Stimulated activated CD8-positive, alpha-beta memory T cell treated with anti-CD3 and anti-CD28 coated beads, Interleukin-7, amount 100 ng/mL, for 1 hour (primary cell): ENCODE data around the gene SERTAD4.

Experiments
- DNase-seq, 2 donors: peaks; one replicate each; pipeline ENCODE4 v3.0.0-alpha.2; 2020; ENCODE audit warnings: low read depth in 2 of 2

SERTAD4 gene

DNA sequence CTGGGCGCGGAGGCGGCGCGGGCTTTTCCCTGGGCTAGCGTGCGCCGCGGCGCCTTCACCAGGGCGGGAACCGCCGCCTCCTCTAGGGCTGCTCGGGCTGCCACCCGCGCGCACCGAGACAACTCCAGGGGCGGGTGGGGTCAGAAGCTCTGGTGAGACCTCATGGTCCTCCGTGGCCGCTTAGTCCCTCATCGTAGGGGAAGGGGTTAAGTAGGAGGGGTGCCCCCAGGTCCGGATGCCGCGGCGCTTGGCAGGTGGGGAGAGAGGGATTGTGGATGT, 559 bp downstream of the SERTAD4 start:
- no peak for DNase-seq

DNA sequence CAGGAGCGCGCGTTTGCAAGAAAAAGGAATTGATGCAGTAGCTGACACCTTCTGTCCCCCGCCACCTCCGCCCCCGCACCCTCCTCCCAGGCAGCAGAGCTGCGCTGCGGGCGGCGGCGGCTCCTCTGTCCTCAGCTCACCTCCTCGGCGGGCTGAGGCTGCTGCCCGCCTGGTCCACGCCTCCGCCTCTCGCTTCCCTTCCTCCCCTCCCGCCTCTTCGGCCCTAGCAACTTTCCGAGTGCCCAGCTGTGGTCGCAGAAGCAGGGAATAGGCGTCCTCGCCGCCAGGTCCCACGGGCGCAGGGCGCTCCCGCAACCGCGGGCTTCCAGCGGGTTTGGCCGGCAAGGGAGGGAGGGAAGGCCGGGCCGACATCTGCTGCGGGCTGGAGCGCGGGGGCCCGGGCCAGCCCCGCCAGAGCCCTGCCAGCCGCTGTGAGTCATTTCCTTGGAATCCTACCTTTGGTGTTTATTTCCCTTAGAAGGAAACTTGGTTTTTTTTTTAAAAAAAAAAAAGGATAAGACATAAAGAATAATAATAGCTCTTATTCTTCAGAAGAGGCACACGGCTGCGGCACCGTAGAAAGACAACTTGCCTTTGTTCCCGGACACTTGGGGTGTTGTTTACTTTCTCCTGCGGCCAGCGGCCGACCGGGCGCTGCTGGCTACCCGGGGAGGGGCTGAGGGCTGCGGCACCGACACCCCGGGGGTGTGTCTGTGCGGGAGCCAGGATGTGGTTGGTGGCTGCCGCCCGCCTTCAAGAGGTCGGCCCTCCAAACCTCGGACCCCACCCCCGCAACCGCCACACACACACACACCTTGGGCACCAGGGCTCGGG, 1.1 kb downstream of the SERTAD4 start:
- no peak for DNase-seq

DNA sequence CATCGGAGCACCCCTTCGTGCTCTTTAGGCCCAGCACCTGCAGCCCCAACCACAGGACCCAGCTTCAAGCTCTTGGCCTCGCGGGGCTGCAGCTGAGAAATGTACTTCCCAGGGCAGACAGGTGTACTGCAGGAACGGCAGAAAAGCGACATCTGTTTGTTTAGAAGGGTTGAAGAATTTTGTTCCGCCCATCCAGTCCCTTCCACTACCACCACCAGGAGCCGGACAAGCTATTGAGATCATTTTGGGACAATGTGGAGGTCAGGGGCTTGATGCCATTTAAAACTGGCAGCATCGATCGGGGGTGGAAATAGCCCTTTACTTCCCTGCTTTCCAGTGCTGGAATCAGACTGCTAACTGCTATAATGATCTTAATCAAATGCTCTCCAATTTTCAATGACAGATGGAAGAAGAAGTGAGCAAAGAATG, 1.7 kb downstream of the SERTAD4 start:
- DNase-seq = no peak

DNA sequence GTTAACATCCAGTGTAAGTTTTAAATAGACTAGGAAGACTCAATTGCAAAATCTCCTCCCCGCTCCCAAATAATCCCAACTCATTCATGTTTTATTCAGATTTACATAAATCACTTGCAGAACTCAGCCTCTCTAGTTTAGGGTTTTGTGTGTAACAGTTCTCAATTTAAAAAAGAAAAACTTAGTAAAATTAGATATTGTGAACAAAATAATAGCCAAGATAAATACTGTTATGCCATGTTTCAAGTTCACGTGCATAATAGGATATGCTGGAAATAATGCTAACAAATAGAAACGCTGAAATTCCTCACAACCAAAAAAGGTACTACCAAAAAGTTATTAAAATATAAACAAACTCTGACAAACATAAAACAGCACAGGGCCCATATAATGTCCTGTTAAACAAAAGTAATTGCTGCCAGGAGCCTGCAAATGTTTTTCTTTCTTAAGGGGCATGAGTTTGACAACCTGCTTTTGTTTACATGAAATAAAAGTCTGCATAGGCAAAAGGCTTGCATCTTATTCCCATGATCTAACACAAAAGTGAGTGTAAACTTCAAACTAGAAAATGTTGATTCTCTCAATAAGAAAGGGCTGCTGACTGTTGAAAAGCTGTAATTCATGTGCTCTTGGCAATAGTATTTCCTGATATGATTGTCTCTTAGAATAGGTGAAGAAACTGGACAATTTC, 2.9 kb downstream of the SERTAD4 start:
- no peak for DNase-seq

DNA sequence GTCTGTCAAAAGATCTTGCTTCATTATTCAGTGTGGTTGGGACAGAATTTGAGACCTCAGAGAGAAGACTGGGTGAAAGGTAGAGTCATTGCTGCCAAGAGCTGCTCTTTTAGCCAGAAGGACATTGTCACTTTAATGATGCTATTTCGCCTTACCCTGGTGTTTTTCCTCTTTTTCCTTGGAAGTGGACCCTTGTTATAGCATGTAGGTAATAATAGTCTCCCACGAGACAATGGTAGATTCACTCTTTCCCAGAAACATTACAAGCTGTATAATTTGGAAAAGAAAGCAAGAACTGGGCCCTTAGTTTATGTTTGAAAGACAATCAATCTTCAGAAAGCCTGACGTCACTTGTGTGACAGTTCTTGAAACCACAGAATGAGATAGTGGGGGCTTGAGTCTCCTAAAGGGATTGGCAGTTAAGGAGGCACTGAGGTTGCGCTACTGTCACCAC, 3.8 kb downstream of the SERTAD4 start:
- DNase-seq = no peak

DNA sequence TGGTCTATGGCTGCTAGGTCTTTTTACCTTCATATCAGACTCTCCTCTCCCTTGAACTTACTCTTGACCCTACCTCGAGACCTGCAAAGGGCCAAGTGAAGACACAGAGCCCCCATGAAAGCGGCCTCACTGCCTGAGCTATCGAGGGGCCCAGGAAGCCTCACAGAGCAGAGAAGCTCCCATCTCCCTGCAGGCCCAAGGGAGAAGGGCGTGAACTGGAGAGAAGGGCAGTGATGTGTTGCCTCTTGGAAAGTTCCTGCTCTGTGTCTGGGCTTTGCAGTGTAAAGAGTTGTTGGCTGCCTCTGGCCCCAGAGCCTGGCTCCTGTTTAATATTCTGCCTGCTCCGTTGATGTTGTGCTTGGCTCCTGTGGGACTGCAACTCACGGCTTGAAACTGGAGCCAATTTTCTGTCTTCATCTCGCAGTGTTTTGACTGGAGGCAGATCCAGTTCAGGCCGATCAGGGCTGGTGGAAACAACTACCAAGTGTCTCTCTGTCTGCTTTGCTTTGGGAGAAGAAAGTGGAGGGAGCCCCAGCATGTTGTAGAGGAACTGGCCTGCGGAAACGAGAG, 4.3 kb downstream of the SERTAD4 start:
- no peak for DNase-seq

DNA sequence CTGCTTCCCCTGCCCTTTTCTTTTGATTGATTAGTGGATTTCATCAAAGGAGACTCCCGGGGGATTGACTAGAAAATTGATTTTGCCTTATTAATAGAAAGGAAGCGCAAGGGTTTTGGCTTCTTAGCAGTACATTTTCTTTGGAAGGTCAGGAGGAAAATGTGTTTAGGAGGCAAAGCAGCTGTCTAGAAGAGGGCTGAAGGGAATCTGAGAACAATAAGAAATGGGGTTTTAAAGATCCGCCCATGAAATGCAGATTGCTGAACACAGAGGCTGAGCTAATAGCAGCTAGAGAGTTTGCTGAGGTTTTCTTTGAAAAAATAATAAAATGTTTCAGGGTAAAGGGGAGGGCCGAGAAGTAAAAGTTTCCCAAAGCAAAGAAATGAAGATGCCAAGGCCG, 4.9 kb downstream of the SERTAD4 start:
- no peak for DNase-seq

DNA sequence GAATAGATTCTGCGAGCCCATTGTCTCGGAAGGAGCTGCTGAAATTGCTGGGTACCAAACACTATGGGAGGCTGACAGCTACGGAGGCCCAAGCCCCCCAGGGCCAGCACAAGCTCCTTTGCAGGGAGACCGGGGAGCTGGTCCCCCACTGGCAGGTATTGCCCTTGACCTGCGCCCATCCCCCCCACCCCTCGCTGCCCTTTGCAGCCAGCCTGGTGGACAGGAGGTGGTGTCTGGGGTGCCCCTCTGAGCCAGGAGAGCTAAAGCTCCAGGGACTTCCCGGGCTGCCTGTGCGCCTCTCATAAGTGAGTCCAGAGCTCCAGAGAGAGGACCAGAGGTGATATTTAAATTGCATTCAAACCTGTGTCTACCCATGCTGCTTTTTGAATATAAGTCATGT, 5.4 kb downstream of the SERTAD4 start:
- no peak for DNase-seq

DNA sequence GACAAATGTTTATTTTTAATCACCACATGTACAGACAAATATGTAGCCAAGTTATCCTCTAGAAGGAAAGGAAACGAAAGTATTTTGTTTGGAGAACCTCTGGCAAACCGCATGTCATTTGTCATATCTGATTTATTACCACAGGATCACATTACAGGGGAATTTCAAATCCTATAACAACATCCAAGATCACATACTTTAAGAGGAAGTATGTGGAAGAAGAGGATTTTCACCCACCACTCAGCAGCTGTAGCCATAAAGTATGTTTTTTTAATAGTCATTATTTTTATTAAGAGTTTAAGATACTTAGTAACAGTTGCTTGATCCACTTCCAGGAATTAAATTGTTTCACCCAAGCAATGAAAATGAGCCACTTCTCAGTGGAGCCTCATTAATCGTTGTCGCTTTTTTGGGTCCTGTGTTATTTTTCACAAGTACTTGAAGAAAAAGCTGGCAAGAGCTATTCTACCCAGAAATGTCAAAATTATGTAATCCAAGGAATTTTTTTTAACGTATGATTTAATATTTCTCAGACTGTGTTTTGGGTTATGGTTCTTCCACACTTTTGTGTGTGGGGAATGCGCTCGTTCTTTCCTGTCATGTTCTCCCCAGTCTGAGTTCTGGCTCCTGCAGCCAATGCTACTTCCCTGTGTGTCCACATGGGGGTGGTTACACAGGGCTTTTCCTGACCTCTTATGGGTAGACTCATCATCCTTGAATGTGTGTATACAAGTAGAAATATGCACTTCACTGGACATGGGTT, 6.9 kb downstream of the SERTAD4 start:
- DNase-seq = no peak

DNA sequence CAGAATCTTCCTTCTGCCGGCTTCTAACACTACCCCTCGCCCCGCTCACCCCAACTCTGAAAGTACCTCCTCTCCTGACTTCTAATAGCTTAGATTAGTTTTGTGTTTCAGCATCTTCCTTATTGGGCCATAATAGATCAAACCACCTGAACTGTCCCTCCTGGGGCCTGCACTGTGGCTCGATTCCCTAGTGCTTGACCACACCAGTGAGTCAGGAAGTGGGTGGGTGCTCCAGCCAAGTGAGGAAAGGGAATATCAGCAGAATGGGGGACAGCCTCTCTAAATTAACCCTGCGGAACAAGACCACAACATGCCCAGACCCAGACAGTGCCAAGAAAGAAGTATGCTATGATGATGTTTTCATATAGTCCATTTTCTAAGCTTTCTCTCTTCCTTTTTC, 8.5 kb downstream of the SERTAD4 start:
- no peak for DNase-seq

DNA sequence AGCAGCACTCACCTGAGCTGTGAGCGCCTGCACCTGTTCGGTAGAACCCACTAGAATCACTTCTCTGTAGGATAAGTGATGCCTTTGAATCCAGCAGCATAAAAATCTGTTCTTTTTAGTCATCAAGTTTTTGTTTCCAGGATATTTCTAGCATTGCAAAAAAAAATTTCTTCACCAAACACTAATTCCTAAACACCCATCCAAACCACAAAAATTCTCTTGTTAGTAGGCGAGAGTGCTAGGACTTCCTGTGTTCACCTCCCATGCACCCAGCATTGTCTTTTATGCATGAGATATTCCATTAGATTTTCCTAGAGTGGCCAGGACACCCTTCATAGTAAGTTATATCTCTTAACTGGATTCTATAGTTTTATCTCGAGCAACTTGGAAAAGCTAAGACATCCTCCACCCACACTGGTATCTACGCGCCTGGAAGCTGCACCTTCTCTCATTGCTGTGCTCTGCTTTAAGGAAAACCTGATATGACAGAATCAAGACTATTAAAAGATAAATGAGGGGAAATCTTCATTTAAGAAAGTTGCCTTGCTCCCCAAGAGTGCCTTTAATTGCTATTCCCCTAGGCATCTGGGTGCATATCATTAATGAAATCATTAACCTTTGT, 12.3 kb downstream of the SERTAD4 start:
- no peak for DNase-seq

DNA sequence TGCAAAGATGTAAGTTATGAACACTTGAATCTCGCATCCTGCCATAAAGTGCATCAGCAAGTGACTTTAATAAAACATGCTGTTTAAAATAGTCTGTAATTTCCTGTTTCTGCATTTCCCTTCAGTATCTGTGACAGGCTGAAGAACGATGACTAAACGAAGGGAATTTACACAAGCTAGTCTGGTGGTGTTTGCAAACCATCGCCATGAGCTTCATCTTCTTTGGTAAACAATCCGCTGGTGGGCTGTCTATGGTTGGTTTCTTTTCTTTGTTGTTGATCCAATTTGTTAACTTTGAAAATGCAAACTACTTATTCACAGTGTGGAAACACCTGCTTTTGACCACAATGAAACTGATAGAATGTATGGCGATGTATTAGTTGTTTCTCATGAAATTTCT, 13.9 kb downstream of the SERTAD4 start:
- DNase-seq = no peak

DNA sequence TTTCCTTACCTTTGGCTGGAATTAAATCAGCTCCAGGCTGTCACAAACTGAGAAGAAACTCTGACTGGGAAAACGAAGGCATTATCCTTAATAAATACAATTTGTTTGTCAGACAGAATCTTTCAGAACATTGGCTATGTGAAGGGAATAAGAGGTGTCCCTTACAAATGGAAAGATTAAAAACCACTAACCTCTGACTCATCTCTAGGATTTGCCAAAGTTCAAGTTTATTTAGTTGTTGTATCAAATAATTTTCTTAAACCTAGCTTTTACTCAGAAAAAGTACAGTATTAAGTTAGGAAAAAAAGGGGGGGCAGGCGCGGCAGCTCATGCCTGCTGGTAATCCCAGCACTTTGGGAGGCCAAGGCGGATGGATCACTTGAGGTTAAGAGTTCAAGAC, 15.7 kb downstream of the SERTAD4 start:
- DNase-seq = no peak

DNA sequence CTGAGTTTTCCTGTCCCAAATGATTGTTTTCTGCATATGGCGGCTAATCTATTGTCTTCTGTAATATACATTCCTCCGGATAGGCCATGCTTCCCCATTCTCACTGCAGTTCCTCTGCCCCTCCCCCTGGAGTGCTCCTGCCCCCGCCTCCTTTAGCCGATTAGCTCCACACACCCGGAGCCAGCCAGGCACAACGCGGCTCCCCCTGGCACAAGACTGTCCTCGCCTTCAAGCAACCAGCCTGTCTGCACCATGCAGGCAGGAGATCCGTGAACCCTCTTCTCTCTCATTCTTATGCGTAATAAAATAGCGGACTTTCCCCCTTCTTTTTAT, 18.0 kb downstream of the SERTAD4 start:
- no peak for DNase-seq

DNA sequence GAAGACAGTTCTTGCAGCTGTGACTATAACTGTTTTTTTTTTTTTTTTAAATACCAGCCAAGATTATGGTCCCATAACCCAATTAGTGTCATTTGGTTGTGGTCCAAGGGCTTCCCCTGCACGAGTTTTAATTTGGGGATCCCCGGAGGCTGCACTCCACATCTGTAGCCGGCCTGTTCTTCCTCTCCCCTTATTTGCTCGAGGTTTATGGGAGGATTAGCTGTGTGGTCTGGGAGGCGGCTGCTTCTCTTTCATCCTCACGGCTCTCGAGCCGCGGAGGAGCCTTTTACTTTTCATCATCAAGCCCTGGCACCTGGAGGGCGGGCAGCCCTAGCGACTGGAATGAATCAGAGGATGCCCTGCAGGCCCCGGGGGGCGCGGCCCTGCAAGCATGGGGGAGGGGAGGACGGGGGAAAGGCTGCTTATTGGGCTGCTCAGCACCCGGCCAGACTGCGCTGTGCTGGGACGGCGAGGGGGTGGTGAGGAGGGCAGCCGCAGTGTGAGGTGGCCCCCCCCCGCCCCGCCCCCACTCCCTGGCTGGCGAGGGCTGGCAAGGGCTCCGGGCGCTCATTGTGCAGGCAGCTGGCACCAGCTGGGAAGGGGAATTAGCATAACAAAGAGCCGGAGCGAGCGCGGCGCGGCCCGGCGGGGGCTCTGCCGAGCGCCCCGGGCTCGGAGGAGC, 18.5 kb downstream of the SERTAD4 start:
- DNase-seq = no peak

DNA sequence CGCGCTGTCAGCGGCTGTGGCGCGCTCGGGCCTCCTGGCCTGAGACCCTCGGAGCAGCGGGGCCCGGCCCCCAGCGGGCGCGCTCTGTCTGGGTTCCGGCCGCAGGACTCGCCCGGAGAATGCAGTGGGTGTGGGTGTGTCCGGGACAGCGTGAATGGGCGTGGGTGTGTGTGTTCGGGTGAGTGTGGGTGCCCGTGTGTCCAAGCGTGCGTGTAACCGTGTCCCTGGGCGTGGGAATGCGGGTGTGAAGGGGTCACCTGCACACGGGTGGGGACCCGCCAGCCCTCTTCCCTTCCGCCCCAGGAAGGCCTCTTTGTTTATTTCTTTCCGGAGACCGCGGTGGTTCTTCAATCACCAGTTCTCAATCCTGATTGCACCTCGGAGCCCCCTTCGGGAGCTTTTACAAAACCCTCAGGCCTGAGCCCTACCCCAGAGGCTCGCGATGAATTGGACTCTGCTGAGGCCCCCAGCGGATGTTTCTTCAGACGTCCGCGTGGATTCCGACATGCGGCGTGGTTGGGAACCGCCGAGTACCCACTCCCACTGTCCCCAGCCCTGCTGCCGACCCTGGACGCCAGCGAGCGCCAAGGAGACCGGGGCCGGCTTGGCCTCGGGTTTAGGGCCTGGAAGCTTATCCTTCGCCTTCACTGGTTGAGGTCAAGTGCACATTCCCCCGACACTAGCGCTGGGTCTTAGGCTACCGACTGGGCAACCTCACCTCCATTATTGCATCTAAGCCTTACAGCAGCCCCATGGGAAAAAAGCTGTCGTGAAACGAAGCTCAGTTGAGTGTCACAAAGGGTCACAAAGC, 19.3 kb downstream of the SERTAD4 start:
- DNase-seq = no peak

DNA sequence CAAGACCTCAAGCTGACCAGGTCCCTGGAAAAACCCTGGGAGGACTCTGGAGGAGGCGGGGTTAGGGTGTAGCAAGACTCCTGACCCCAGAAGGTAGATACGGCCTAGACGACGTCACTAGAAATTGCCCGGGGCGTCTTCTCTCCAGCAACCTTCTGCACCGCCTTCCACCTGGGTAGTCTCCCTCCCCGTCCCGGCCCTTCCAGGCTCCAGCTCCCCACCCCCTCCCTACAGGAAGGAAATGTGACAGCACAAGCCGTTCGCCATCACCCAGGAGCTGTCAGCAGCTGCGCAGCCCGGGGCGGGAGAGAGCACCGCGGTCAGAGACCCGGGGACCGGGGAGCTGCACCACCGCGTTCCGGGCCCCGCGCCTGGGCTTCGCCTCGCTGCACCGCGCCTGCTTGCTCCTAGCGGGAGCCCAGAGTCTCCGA, 20.0 kb downstream of the SERTAD4 start:
- no peak for DNase-seq

DNA sequence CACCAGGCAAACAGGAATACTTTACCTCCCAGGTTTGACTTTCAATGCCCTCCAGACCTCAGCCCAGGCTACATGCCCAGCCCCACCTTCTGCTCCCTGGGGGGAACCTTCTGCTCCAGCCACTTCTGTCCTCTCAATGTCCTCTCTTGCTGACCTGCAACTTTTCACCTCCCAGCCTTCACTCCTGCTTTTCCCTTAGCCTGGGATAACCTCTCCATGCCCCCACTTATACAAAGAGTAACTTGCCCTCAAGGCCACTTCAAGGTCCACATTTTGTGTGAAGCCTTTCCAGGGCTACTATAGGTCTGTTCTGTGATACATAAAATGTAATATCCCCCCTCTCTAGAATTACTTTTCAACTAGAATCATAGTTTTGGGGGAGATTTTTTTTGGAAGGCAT, 21.7 kb downstream of the SERTAD4 start:
- DNase-seq = no peak

DNA sequence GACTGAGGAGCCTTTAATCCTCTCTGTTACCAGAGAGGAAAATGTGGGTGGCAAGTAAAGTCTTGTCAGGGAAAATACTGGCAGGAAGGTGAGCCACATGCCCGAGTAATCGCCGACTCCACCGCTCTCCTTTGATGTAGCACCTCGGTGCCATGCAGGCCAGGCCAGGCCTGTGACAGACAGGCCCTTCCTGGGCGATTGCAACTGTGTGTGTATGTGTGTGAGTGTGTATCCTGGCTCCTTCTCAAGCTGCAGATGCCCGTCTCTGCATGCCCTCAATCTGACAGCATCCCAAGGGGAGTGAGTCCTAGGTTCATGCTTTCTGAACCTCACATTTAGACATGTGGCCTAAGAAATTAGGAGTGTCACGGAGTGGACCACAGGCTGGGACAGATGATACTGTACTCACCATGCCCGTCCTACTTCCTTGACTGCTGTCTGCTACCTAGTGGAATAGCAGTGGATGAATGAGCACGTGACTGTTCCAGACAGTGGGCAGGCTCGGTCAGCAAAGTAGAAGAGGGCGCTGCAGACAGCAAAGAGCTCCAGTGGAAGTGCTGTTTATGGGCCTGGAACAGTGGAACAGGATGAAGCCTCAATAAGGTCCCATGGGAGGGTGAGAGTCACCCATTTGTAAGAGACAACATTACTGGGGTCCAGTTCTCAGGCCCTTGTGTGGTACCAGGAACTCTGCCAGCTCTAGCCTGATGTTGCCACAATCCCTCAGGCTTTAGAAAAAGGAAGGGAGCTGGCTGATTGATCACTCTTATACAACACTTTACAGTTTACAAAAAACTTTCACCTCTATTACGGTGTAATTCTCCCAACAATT, 25.3 kb downstream of the SERTAD4 start:
- no peak for DNase-seq

DNA sequence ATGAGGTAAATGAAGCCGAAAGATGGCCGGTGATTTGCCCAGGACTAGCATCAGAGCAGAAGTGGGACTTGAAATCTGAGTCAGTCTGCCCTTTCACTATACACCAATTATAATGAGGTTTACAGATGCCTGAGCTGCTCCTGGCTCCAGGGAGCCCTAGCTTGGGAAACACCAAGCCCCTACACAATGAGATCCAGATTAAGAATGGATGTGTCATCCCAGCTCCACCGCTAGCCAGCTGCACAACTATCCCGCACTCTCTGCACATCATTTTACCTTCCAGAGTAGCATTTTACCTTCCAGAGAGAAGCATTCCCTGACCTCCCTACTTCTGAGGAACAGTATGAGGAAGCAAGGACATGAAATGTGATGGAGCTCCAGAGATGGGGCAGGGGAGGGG, 27.0 kb downstream of the SERTAD4 start:
- no peak for DNase-seq
